Adrenal gland (tissue), 5 donors: ENCODE measurements around the gene CRIP1.

Experiments
- POLR2A ChIP-seq, 2 donors: fragments of 450-650 bp; IDR thresholded peaks; one replicate each; pipeline ENCODE4 v1.6.1; 2017; ENCODE audit warnings: antibody characterized with exemption in 2 of 2, mild to moderate bottlenecking in 2 of 2, moderate library complexity in 1 of 2
- TF ChIP-seq, protein P1 (sequence below), 6 experiments: fragments of 450-650 bp in 4 of 6; fragments of 200-600 bp in 2 of 6; sonication (generic) in 1 of 6; IDR thresholded peaks; 1 replicate in 5 of 6; 2 replicates in 1 of 6; pipeline versions ENCODE4 v1.5.1 to v1.8.0; 2016 to 2021; ENCODE audit warnings: antibody characterized with exemption in 6 of 6, mild to moderate bottlenecking in 2 of 6, moderate library complexity in 1 of 6
- donor health status: DM: no; HTN: no; CAD: no.

DNA sequence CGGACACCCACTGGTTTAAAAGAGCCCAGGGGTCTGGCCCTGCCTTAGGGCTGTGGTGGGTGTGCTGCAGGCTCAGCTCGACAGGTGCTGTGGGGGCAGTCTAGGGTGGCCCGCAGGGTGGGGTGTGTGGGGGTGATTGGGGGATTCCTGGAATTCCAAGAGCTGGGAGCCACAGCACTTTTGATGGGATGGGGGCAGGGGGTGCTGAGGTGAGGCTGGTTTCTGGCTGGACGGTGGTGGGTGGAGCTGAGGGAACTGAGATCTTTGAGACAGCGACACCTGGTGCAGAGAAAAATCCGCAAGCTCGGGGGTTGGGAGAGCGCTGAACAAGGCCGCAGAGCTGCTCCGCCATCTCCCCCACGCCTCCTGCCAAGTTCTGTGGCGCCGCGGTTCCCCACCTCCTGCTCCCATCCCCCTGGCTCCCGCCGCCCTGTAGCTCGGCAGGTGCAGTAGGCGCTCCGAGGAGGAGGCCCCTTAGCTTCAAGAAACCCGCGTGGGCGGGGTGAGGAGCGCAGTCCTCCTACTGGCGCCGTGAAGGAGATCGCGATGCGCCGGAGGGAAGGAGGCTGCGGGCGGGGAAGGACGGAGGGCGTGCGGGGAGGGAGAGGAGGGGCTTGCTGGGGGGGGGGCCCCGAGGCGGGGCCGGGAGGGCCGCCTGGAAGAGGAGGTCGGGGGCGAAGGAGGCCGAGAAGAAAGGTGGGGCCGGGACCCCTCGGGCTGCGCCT lies 3.0 kb downstream of the CRIP1 start:
- TF ChIP-seq, protein P1, sequence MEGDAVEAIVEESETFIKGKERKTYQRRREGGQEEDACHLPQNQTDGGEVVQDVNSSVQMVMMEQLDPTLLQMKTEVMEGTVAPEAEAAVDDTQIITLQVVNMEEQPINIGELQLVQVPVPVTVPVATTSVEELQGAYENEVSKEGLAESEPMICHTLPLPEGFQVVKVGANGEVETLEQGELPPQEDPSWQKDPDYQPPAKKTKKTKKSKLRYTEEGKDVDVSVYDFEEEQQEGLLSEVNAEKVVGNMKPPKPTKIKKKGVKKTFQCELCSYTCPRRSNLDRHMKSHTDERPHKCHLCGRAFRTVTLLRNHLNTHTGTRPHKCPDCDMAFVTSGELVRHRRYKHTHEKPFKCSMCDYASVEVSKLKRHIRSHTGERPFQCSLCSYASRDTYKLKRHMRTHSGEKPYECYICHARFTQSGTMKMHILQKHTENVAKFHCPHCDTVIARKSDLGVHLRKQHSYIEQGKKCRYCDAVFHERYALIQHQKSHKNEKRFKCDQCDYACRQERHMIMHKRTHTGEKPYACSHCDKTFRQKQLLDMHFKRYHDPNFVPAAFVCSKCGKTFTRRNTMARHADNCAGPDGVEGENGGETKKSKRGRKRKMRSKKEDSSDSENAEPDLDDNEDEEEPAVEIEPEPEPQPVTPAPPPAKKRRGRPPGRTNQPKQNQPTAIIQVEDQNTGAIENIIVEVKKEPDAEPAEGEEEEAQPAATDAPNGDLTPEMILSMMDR (IDR thresholded peaks at IDR 0.05) = peak; percentile 38 to 66 (median 63)
- TF ChIP-seq POLR2A (IDR thresholded peaks at IDR 0.05) = peak in 1 of 2 donors; percentile 31
